Left lung (tissue), 10 donors: Measurements from ENCODE around the gene MERTK. TPM values are rescaled to one million over a fixed set of nuclear protein-coding genes. Genes with fewer than 3 reads are reported as not detected.
A peak's percentile ranks its signal among the peaks of the same experiment; 100 is the strongest.

ENCODE experiments used
- ATAC-seq: fragments of 200-7000 bp; cut with Tn5 transposase; one replicate; pipeline ENCODE4 v1.9.1; 2020; ENCODE audit warnings: moderate library complexity
- DNase-seq, 4 donors: peaks; one replicate each; pipeline ENCODE4 v3.0.0-alpha.2; 2013 to 2020
- H3K27ac ChIP-seq, 2 donors: fragments of 200-600 bp; sonication (generic) in 1 of 2; one replicate each; pipeline versions ENCODE4 v1.5.0 to v1.8.0; 2020 to 2021
- H3K27me3 ChIP-seq, 2 donors: fragments of 200-600 bp; sonication (generic) in 1 of 2; one replicate each; pipeline versions ENCODE4 v1.5.0 to v1.8.0; 2020 to 2021
- H3K36me3 ChIP-seq, 2 donors: fragments of 200-600 bp; sonication (generic) in 1 of 2; one replicate each; pipeline versions ENCODE4 v1.5.0 to v1.8.0; 2020 to 2021
- H3K4me1 ChIP-seq, 2 donors: fragments of 200-600 bp; one replicate each; pipeline ENCODE4 v1.8.0; 2021
- H3K4me3 ChIP-seq, 2 donors: fragments of 200-600 bp; sonication (generic) in 1 of 2; one replicate each; pipeline versions ENCODE4 v1.5.0 to v1.8.0; 2020 to 2021; ENCODE audit warnings: mild to moderate bottlenecking in 1 of 2
- H3K9me3 ChIP-seq, 2 donors: fragments of 200-600 bp; sonication (generic) in 1 of 2; one replicate each; pipeline versions ENCODE4 v1.5.0 to v1.8.0; 2020 to 2021
- intact Hi-C, 2 donors: fragments of 100-400 bp; cut with DNase I; formaldehyde crosslinking; loops; one replicate each; pipeline versions ENCODE4 v1.11.2 to v1.14.2; 2022
- polyA plus RNA-seq, 6 donors: library from polyadenylated mRNA; unstranded; fragments of 120-200 nt; gene quantifications; one replicate each; pipeline ENCODE4 v1.2.1, GENCODE V29; 2013; ENCODE audit not compliant: insufficient read length in 6 of 6
- total RNA-seq, 2 donors: library from RNA; stranded (reverse); fragmentation: NEBNext Ultra II Directional; extraction: Animal tissue kit (Norgen Biotek cat#: 25700); gene quantifications; one replicate each; pipeline ENCODE4 v1.2.1, GENCODE V29; 2021
- TF ChIP-seq, protein P1 (sequence below), 2 donors: fragments of 200-600 bp; sonication (generic) in 1 of 2; IDR thresholded peaks; one replicate each; pipeline versions ENCODE4 v1.5.0 to v1.8.0; 2021; ENCODE audit warnings: antibody characterized with exemption in 2 of 2
- donor health status: DM: no; HTN: yes; CAD: no.
- donor health status: DM: no; HTN: no; CAD: no.

The MERTK gene
- total and polyA plus RNA-seq, 8 donors = 15.3 to 42.8 (median 19.8) TPM

- peaks cover 0 to 10% of the 10 kb centered on the region in 2 donors for H3K36me3 ChIP-seq
- TF ChIP-seq, protein P1, sequence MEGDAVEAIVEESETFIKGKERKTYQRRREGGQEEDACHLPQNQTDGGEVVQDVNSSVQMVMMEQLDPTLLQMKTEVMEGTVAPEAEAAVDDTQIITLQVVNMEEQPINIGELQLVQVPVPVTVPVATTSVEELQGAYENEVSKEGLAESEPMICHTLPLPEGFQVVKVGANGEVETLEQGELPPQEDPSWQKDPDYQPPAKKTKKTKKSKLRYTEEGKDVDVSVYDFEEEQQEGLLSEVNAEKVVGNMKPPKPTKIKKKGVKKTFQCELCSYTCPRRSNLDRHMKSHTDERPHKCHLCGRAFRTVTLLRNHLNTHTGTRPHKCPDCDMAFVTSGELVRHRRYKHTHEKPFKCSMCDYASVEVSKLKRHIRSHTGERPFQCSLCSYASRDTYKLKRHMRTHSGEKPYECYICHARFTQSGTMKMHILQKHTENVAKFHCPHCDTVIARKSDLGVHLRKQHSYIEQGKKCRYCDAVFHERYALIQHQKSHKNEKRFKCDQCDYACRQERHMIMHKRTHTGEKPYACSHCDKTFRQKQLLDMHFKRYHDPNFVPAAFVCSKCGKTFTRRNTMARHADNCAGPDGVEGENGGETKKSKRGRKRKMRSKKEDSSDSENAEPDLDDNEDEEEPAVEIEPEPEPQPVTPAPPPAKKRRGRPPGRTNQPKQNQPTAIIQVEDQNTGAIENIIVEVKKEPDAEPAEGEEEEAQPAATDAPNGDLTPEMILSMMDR (IDR thresholded peaks at IDR 0.05) = no peak
- H3K27ac ChIP-seq = peak within 1 kb of the TSS; percentile 76 to 85
- intact Hi-C loops = no loop called here
- DNase-seq = peak; percentile 83 to 97 (median 86)
- peak within 1 kb of the TSS; percentile 85 to 100 for H3K4me3 ChIP-seq
- H3K4me1 ChIP-seq = peaks cover 4 to 24% of the 10 kb centered on the region in 2 donors
- H3K27me3 ChIP-seq = no peaks in the 10 kb centered on the region
- peak; percentile 98 for ATAC-seq
- H3K9me3 ChIP-seq = no peaks in the 10 kb centered on the region
Measured at GRCh38 chr2:111883661-111884591, 14.5 kb upstream of the MERTK start, which contains the start of gene ANAPC1. Gene ANAPC1 (minus strand): TSS chr2:111884193. CDS start chr2:111880825, 3,368 bp downstream.

GRCh38 chr2:111884592-111884964, 13.8 kb upstream of the MERTK start:
- intact Hi-C loops = no loop called here
- peak overlapping the region; percentile 85 to 100 for H3K4me3 ChIP-seq
- no peaks in the 10 kb centered on the region for H3K27me3 ChIP-seq
- H3K27ac ChIP-seq = peak overlapping the region; percentile 76 to 85
- TF ChIP-seq, protein P1 (IDR thresholded peaks at IDR 0.05) = no peak
- ATAC-seq = peak; percentile 27
- H3K36me3 ChIP-seq = peaks cover 0 to 10% of the 10 kb centered on the region in 2 donors
- no peak for DNase-seq
- peaks cover 4 to 24% of the 10 kb centered on the region in 2 donors for H3K4me1 ChIP-seq
- H3K9me3 ChIP-seq = no peaks in the 10 kb centered on the region

DNA sequence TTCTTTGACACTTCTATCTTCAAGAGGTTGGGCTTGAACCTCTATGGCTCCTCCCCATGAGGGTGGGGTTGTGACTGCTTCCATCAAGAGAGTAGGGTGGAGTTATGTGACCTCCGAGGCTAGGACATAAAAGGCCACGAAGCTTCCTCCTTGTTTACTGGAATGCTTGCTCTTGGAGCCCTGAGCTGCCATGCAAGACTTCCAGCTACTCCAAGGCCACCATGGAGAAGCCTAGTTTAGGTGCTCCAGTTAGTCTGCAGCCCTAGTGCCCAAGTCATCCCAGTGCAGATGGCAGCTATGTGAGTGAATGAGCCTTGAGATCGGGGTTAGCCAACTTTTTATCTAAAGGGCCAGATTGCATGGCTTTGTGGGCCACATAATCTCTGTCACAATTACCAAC, 2.4 kb upstream of the MERTK start:
- TF ChIP-seq, protein P1 (IDR thresholded peaks at IDR 0.05) = no peak
- intact Hi-C loops = loop anchor here in 1 of 2 donors (5.0 kb wide), 1 partner anchor 151 kb away; no protein-coding TSS in a partner anchor
- H3K27ac ChIP-seq = no peak overlapping the region
- peaks cover 8 to 41% of the 10 kb centered on the region in 2 donors for H3K4me1 ChIP-seq
- no peaks in the 10 kb centered on the region for H3K36me3 ChIP-seq
- no peaks in the 10 kb centered on the region for H3K9me3 ChIP-seq
- DNase-seq = peak in 1 of 4 donors; percentile 47
- no peak for ATAC-seq
- H3K27me3 ChIP-seq = peaks cover 0 to 12% of the 10 kb centered on the region in 2 donors
- no peak overlapping the region for H3K4me3 ChIP-seq

DNA sequence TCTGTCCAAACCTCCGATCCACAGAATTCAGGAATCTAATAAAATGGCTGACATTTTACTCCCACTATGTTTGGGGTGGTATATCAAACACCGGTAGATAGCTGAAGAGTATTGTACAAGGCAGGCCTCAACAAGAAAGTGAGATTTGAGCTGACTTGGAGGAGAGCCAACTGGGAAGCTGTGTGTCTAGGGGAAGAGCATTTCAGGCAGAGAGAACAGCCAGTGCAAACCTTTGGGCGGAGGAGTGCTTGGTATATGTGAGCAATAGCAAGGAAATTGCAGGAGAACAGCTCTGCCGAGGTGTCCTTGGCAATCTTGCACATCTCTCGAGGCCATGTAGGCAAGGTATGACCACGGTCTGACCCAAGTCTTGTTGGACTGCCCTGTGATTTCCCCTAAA, 1.8 kb upstream of the MERTK start:
- Histone ChIP-seq H3K36me3 (no peaks in the 10 kb centered on the region), H3K27me3 (peaks cover 0 to 12% of the 10 kb centered on the region in 2 donors), H3K9me3 (no peaks in the 10 kb centered on the region), H3K4me3 (no peak overlapping the region), H3K4me1 (peaks cover 8 to 46% of the 10 kb centered on the region in 2 donors), H3K27ac (no peak overlapping the region)
- no peak for DNase-seq
- no peak for ATAC-seq
- TF ChIP-seq, protein P1 (IDR thresholded peaks at IDR 0.05) = no peak
- intact Hi-C loops = loop anchor here in 1 of 2 donors (5.0 kb wide), 1 partner anchor 151 kb away; no protein-coding TSS in a partner anchor

DNA sequence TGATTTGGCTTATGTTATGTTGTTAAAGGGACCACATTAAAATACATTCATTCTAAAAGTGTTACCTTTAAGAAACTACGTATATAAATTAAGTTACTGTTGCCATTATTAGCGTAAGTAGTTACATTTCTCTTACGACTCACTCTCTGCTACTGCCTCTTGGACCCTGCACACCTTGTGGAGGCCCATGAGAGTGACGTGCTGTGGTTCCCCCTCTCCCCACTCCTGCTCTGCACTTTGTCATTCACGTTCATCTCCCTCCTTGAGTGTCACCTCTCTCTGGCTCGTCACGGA, 830 bp upstream of the MERTK start:
- TF ChIP-seq, protein P1 (IDR thresholded peaks at IDR 0.05) = no peak
- Histone ChIP-seq H3K9me3 (no peaks in the 10 kb centered on the region), H3K27me3 (peaks cover 0 to 12% of the 10 kb centered on the region in 2 donors), H3K4me1 (peaks cover 8 to 55% of the 10 kb centered on the region in 2 donors), H3K36me3 (peaks cover 0 to 6% of the 10 kb centered on the region in 2 donors), H3K4me3 (peak overlapping the region; percentile 70 to 90), H3K27ac (peak overlapping the region; percentile 86 to 88)
- DNase-seq (no peak), ATAC-seq (no peak)
- intact Hi-C loops = loop anchor here in 1 of 2 donors (5.0 kb wide), 1 partner anchor 150 kb away; no protein-coding TSS in a partner anchor
